Stimulated activated naive B cell treated with anti-CD40 and anti-IgM and Interleukin-4, amounts not matched to agents 10 μg/mL and 1 μg/mL and 100 μg/mL, for 72 hours (primary cell): ENCODE results near the gene TMEM98.
"Not testable (repeated sequence)": the region's sequence is repeated elsewhere in the genome, so short reads cannot be mapped to it uniquely, and the experiment has no call there.

Source experiments
- ATAC-seq, 2 donors: fragments of 150-1000 bp; cut with Tn5 transposase; replicated peaks; 2 replicates each; pipeline ENCODE4 v1.10.0; 2021; ENCODE audit warnings: moderate library complexity in 1 of 2
- DNase-seq: peaks from one replicate; pipeline ENCODE4 v3.0.0; 2021
- H3K27ac Mint-ChIP-seq: one replicate; pipeline ENCODE4 v1.8.0; 2022; ENCODE audit warnings: mild to moderate bottlenecking, mixed read lengths
- H3K27me3 Mint-ChIP-seq, 2 donors: one replicate each; pipeline ENCODE4 v1.8.0; 2022; ENCODE audit warnings: mixed read lengths in 2 of 2
- H3K36me3 Mint-ChIP-seq, 2 donors: one replicate each; pipeline ENCODE4 v1.8.0; 2022; ENCODE audit warnings: mixed read lengths in 2 of 2, mild to moderate bottlenecking in 1 of 2
- H3K4me1 Mint-ChIP-seq, 2 donors: one replicate each; pipeline ENCODE4 v1.8.0; 2022; ENCODE audit warnings: mixed read lengths in 2 of 2, mild to moderate bottlenecking in 1 of 2
- H3K4me3 Mint-ChIP-seq, 2 donors: one replicate each; pipeline ENCODE4 v1.8.0; 2022; ENCODE audit warnings: mild to moderate bottlenecking in 2 of 2, mixed read lengths in 2 of 2, moderate library complexity in 1 of 2
- H3K9me3 Mint-ChIP-seq, 2 donors: one replicate each; pipeline ENCODE4 v1.8.0; 2022; ENCODE audit warnings: mixed read lengths in 2 of 2, mild to moderate bottlenecking in 1 of 2

Gene TMEM98

DNA sequence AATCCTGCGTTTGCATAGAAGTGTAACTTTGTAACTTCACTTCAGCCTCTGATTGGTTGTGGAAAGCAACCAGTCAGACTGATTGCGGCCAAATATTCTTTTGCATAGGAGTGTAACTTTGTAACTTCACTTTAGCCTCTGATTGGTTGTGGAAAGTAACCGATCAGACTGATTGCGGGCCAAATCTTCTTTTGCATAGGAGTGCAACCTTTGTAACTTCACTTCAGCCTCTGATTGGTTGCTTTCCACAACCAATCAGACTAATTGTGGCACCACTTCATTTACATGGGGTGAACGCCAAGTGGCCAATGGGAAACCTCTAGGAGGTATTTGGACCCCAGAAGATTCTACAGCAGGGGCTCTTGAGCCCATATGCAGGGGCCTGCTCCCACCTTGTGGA is 1.8 kb upstream of the TMEM98 start:
- H3K9me3 Mint-ChIP-seq: no peaks in the 10 kb centered on the region
- peaks cover 0 to 2% of the 10 kb centered on the region in 2 donors for H3K4me1 Mint-ChIP-seq
- no peak overlapping the region for H3K27ac Mint-ChIP-seq
- peaks cover 15 to 26% of the 10 kb centered on the region in 2 donors for H3K27me3 Mint-ChIP-seq
- ATAC-seq (no peak), DNase-seq (no peak)
- H3K4me3 Mint-ChIP-seq: no peak overlapping the region
- no peaks in the 10 kb centered on the region for H3K36me3 Mint-ChIP-seq

DNA sequence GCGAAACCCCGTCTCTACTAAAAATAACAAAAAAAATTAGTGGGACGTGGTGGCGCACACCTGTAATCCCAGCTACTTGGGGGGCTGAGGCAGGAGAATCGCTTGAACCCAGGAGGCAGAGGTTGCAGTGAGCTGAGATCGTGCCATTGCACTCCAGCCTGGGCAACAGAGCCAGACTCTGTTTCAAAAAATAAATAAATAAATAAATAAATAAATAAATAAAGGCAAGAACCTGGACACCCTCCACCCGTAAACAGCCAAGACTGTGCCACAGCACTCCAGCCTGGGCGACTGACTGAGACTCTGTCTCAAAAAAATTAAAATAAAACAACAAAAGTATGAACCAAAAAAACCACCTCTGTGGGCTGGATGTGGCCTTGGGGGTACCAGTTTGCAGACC is 1.2 kb upstream of the TMEM98 start:
- H3K27me3 Mint-ChIP-seq: peaks cover 15 to 32% of the 10 kb centered on the region in 2 donors
- H3K9me3 Mint-ChIP-seq: not testable (repeated sequence)

DNA sequence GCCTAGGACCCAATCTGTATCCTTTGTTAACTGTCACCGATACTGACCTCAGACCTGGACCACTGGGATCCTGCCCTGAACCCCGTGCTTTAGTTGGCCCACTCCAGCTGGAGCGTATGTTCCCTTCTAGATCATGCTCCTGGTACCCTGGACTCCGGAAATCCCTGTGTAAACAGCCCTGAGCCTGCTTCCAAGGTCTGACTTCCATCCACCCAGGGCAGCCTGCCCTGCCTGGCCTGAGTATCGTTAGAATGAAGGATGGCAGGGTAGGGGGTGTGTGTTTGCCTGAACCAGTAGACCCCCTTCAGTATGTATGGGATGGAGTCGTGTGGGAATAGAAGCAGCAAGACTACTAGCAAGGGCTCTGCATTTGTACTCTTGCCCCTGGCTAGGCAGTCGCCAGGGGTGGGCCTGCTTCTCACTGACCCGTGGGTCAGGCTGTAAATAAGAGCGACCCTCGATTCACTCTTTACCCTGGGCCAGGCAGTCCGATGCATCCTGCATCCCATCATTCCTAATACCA is 691 bp upstream of the TMEM98 start:
- DNase-seq: no peak
- no peak overlapping the region for H3K27ac Mint-ChIP-seq
- H3K36me3 Mint-ChIP-seq: no peaks in the 10 kb centered on the region
- peak overlapping the region; percentile 12 to 48 for H3K4me3 Mint-ChIP-seq
- no peak for ATAC-seq
- H3K27me3 Mint-ChIP-seq: peaks cover 15 to 33% of the 10 kb centered on the region in 2 donors
- no peaks in the 10 kb centered on the region for H3K9me3 Mint-ChIP-seq
- peaks cover 0 to 2% of the 10 kb centered on the region in 2 donors for H3K4me1 Mint-ChIP-seq

More for the DNA sequence above, 1.2 kb upstream of the TMEM98 start:
- not testable (repeated sequence) for ATAC-seq, H3K27ac Mint-ChIP-seq, H3K4me1 Mint-ChIP-seq, DNase-seq, H3K4me3 Mint-ChIP-seq, H3K36me3 Mint-ChIP-seq

DNA sequence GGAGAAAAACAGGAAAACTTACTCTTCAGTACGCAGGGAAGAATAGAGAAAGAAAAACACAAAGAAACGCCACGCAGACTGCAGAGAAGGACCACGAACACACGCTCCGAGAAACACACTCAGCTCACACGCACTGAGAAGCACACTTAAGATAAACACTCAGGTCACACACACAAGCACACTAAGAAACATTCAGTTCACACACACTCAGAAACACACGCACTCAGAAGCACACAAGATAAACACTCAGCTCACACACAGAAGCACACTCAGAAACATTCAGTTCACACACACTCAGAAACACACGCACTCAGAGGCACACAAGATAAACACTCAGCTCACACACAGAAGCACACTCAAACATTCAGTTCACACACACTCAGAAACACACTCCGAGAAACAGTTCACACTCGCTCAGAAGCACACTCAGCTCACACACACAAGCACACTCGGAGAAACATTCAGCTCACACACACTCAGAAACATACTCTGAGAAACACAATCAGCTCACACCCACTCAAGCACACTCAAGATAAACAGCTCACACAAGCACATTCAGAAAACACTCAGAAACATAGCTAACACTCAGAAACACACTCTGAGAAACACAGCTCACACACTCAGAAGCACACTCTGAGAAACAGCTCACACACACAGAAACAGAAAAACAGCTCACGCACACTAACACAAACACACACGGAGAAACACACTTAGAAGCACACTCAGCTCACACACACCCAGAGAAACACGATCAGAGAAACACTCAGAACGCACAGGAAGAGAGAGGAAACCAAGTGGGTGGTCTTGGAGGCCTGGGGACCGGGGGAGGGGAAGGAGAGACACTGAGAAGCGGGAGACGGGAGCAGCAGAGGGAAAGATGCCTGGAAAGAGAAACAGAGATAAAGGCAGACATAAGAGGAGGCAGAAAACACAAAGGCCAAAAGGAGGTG is 908 bp downstream of the TMEM98 start:
- Mint-ChIP-seq H3K9me3 (no peaks in the 10 kb centered on the region), H3K36me3 (no peaks in the 10 kb centered on the region), H3K4me3 (no peak overlapping the region), H3K4me1 (peaks cover 0 to 2% of the 10 kb centered on the region in 2 donors), H3K27ac (no peak overlapping the region), H3K27me3 (peaks cover 23 to 44% of the 10 kb centered on the region in 2 donors)
- no peak for DNase-seq
- no peak for ATAC-seq

DNA sequence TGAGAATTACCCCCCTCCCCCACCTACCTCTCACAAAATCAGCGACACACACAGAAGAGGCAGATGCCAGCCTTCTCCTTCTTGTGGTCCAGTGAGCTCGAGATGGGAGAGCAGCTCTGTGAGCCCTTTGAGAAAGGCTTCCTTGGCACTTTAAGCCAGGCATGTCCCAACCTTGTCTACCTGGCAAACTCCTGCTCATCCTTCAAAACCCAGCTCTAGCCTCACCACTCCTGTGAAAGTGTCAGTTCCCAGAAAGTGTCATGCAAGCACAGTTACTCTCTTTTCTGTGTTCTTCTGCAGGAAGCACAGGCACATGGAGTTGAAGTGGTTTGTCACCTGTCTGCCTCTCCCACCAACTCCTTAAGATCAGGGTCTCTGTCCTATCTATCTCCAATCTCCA is 1.6 kb downstream of the TMEM98 start:
- Mint-ChIP-seq H3K4me1 (peaks cover 0 to 2% of the 10 kb centered on the region in 2 donors), H3K27ac (no peak overlapping the region), H3K4me3 (no peak overlapping the region), H3K9me3 (no peaks in the 10 kb centered on the region), H3K36me3 (no peaks in the 10 kb centered on the region), H3K27me3 (peaks cover 24 to 45% of the 10 kb centered on the region in 2 donors)
- ATAC-seq: no peak
- DNase-seq: no peak

DNA sequence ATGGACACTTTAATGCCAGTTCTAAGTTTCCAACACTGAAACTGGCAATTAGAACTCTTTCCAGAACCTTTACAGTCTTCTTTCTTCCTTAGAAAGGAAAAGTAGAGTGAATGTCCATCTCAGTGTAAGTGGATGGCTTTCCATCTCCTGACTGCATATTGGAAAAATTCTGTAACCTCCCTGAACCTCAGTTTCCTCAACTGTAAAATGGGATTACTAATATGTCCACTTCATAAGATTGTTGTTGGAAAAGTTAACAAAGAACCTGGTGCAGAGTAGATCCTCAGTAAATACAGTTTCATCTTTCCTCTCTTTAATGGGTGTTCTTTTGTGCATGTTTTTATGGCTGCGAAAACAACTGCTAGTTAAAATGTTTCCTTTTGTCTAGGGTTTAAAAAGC is 2.6 kb downstream of the TMEM98 start:
- DNase-seq (no peak), ATAC-seq (no peak)
- H3K4me3 Mint-ChIP-seq: no peak overlapping the region
- H3K36me3 Mint-ChIP-seq: no peaks in the 10 kb centered on the region
- peaks cover 24 to 42% of the 10 kb centered on the region in 2 donors for H3K27me3 Mint-ChIP-seq
- no peak overlapping the region for H3K27ac Mint-ChIP-seq
- H3K4me1 Mint-ChIP-seq: peaks cover 0 to 2% of the 10 kb centered on the region in 2 donors
- H3K9me3 Mint-ChIP-seq: no peaks in the 10 kb centered on the region

DNA sequence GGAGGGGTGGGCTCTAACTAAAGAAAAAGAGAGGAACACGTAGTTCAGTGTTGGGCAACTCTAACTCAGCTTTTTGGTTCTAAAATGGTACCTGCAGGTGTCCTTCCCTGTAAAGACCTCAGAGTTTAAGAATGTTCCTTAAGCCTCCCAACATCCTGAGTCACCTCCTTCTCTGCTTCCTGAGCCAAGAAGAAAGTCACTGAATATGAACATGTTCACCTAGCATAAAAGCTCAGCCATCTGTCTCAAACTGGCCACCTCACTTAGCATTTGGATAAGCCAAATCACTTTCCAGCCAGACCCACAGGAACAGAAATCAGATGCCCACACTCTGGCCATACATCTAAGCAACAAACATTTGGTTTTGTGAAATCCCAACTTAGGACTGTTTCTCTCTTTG is 3.7 kb downstream of the TMEM98 start:
- no peaks in the 10 kb centered on the region for H3K36me3 Mint-ChIP-seq

DNA sequence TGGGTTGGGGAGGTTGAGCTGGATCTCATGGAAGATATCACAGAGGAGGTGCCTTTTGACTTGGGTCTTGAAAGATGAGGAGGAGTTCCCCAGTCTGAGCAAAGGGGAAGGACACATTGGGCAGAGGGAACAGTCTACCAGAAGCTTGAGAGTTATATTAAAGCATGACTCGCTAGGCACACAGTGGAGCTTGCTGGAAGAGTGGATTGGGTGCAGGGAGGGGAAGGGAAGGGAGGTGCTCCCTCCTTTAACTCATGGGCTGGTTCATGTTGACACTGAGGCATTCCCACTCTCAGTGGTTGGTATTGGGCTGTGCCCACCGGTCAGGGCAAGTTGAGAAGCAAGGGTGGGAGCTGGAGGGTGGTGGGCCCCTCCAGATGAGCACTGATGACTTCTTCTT is 5.9 kb downstream of the TMEM98 start:
- peaks cover 2 to 6% of the 10 kb centered on the region in 2 donors for H3K4me1 Mint-ChIP-seq
- ATAC-seq (no peak), DNase-seq (no peak)
- H3K4me3 Mint-ChIP-seq: no peak overlapping the region
- no peaks in the 10 kb centered on the region for H3K36me3 Mint-ChIP-seq
- H3K27ac Mint-ChIP-seq: no peak overlapping the region
- H3K27me3 Mint-ChIP-seq: peaks cover 28 to 53% of the 10 kb centered on the region in 2 donors
- H3K9me3 Mint-ChIP-seq: no peaks in the 10 kb centered on the region

More for the DNA sequence above, 3.7 kb downstream of the TMEM98 start:
- ATAC-seq: no peak
- DNase-seq: no peak
- Mint-ChIP-seq H3K9me3 (no peaks in the 10 kb centered on the region), H3K27ac (no peak overlapping the region), H3K4me3 (no peak overlapping the region), H3K27me3 (peaks cover 23 to 49% of the 10 kb centered on the region in 2 donors), H3K4me1 (peaks cover under 1 to 2% of the 10 kb centered on the region in 2 donors)

DNA sequence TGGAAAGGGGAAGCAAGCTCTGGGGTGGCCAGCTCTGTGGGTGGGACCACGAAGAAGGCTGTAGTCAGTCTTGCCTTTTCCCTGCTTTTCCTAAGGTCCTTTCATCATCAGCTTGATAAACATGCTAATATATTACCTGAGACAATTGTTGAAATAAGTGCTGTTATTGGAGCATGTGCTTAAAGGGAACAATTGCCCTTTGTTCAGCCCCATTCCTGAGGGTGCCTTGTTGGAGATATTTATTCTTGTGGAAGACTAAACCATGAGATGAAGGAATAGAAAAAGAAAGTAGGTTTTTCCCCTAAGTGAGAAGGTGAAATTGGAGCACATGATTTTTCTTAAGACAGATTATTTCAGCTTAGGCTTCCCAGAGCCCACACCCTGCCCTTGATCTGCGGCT is 7.8 kb downstream of the TMEM98 start:
- ATAC-seq: no peak
- DNase-seq: no peak
- Mint-ChIP-seq H3K9me3 (no peaks in the 10 kb centered on the region), H3K27ac (no peak overlapping the region), H3K27me3 (peaks cover 28 to 46% of the 10 kb centered on the region in 2 donors), H3K4me3 (no peak overlapping the region), H3K36me3 (no peaks in the 10 kb centered on the region), H3K4me1 (peaks cover 2 to 6% of the 10 kb centered on the region in 2 donors)

DNA sequence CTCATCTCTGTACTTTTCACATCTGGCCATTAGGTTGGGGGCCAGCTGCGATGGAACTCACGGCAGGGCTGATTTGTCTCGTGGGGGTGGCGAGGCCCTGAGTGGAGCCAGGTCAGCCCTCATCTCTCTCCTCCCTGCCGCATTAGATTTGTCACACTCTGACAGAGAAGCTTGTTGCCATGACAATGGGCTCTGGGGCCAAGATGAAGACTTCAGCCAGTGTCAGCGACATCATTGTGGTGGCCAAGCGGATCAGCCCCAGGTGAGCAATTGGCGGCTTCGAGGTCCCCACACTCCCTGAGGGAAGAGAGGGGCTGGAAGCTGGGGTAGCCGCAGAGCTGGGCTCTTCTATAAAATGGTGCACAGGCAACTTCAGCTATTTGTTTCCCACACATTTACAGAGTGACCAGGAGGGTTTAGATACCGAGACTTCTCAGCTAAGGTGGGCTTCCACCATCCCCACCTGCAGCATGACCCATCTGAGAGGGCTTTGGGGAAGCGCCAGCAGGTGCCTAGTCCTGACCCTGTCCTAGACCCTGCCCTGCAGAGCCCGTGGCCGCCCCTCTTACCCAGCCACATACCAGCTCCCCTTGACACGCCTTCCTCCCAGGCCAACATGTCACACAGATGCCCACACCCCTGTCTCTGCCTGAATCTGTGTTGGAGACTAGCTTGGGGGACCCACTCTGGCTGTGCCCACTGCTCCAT is 8.4 kb downstream of the TMEM98 start:
- ATAC-seq (peak; percentile 27 to 29), DNase-seq (no peak)
- Mint-ChIP-seq H3K36me3 (no peaks in the 10 kb centered on the region), H3K27ac (no peak overlapping the region), H3K4me1 (peaks cover 2 to 6% of the 10 kb centered on the region in 2 donors), H3K4me3 (no peak overlapping the region), H3K9me3 (no peaks in the 10 kb centered on the region), H3K27me3 (peaks cover 28 to 40% of the 10 kb centered on the region in 2 donors)

DNA sequence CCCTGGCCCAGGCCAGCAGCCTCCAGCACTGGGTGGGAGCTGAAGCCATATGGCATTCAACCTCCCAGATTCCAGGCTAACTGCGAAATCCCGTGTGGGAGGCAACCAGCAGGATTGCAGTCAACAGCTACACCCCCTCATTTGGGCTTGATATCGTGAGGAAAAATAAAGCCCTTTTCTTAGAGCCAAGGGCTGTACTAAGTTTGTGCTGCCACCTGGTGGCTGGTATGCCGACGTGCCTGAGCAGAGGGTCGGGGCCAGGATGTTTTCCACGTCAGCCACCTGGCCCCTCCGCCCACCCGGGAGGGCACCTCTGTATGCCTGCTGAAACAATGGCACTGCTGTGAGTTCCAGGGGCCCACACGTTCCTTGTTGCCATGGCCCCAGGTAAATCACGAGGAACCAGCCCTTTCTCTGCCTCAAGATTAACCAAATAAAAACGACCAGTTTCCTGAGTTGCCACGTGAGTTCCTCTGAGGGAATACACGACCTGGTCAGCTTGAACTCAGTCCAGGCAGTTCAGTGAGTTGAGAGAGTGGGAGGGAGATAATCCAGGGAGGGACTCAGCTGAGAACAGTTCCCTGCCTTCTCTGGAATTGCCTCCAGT is 9.0 kb downstream of the TMEM98 start:
- H3K27me3 Mint-ChIP-seq: peaks cover 28 to 34% of the 10 kb centered on the region in 2 donors
- H3K9me3 Mint-ChIP-seq: no peaks in the 10 kb centered on the region
- peaks cover 2 to 6% of the 10 kb centered on the region in 2 donors for H3K4me1 Mint-ChIP-seq
- H3K4me3 Mint-ChIP-seq: no peak overlapping the region
- ATAC-seq (peak; percentile 82 to 88), DNase-seq (peak; percentile 24)
- no peaks in the 10 kb centered on the region for H3K36me3 Mint-ChIP-seq
- H3K27ac Mint-ChIP-seq: no peak overlapping the region

DNA sequence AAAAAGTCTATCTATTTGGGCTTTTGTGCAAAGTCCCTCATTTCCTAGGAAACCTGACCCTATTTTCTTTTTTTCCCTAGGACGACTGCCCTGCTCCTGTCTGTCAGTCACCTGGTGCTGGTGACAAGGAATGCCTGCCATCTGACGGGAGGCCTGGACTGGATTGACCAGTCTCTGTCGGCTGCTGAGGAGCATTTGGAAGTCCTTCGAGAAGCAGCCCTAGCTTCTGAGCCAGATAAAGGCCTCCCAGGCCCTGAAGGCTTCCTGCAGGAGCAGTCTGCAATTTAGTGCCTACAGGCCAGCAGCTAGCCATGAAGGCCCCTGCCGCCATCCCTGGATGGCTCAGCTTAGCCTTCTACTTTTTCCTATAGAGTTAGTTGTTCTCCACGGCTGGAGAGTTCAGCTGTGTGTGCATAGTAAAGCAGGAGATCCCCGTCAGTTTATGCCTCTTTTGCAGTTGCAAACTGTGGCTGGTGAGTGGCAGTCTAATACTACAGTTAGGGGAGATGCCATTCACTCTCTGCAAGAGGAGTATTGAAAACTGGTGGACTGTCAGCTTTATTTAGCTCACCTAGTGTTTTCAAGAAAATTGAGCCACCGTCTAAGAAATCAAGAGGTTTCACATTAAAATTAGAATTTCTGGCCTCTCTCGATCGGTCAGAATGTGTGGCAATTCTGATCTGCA is 12.9 kb downstream of the TMEM98 start:
- H3K4me3 Mint-ChIP-seq: no peak overlapping the region
- H3K4me1 Mint-ChIP-seq: peaks cover 2 to 6% of the 10 kb centered on the region in 2 donors
- H3K9me3 Mint-ChIP-seq: no peaks in the 10 kb centered on the region
- no peak overlapping the region for H3K27ac Mint-ChIP-seq
- DNase-seq (no peak), ATAC-seq (no peak)
- H3K36me3 Mint-ChIP-seq: no peaks in the 10 kb centered on the region
- H3K27me3 Mint-ChIP-seq: peaks cover 19 to 26% of the 10 kb centered on the region in 2 donors

DNA sequence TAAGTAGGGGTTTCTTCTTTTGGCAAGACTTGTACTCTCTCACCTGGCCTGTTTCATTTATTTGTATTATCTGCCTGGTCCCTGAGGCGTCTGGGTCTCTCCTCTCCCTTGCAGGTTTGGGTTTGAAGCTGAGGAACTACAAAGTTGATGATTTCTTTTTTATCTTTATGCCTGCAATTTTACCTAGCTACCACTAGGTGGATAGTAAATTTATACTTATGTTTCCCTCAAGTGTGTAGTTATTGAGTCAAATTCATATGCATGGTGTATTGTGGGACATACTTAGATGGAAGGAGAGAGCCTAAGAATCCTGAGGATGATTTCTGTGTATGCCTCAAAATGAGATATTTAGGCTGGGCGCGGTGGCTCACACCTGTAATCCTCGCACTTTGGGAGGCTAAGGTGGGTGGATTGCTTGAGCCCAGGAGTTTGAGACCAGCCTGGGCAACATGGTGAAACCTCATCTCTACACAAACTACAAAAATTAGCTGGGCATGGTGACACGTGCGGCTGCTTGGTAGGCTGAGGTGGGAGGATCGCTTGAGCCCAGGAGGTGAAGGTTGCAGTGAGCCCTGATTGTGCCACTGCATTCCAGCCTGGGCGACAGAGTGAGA is 13.6 kb downstream of the TMEM98 start:
- Mint-ChIP-seq H3K36me3 (no peaks in the 10 kb centered on the region), H3K27me3 (peaks cover 13 to 22% of the 10 kb centered on the region in 2 donors), H3K27ac (no peak overlapping the region), H3K4me3 (no peak overlapping the region), H3K9me3 (no peaks in the 10 kb centered on the region), H3K4me1 (peaks cover 2 to 6% of the 10 kb centered on the region in 2 donors)
- ATAC-seq (no peak), DNase-seq (no peak)
